Astrocyte of the spinal cord (primary cell): ENCODE results near the gene TICAM2.

Source experiments
- DNase-seq: peaks from one replicate; pipeline ENCODE4 v3.0.0; 2011; ENCODE audit warnings: low read depth, low spot score
- H3K4me3 ChIP-seq: 2 replicates; pipeline ENCODE4 v1.5.1; 2011; ENCODE audit warnings: low read depth, mild to moderate bottlenecking, low read length, moderate library complexity
- in situ Hi-C: cut with HindIII; loops from 2 replicates; pipeline ENCODE4 v1.10.0; 2017; ENCODE audit warnings: low sequenced_read_pairs
- TF ChIP-seq, protein P1 (sequence below): IDR thresholded peaks from 2 replicates; pipeline ENCODE4 v1.5.1; 2012; ENCODE audit warnings: low read depth, mild to moderate bottlenecking, low read length, inconsistent platforms

TICAM2 gene

DNA sequence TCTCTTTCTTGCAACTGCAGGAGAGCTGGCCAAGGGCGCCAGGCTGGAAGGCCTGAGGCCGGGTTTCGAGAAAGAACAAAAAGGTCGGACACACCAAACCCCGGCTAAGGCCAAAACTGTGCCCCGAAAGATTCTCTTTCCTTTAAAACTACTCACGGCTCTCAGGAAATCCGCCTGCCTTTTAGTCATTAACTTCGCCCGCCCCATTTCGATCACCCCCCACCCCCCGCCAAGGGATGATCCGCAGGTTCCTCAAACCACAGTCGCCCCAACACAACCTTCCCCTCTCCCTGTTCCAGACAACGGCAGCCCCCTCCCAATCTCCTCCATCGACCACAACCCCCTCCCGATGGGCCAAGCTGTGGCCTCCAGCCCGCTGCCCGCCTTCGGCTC, 58.2 kb downstream of the TICAM2 start:
- H3K4me3 ChIP-seq, result peak overlapping the region; percentile 85
- DNase-seq, result peak; percentile 67
- in situ Hi-C loops, result no loop called here
- TF ChIP-seq, protein P1, sequence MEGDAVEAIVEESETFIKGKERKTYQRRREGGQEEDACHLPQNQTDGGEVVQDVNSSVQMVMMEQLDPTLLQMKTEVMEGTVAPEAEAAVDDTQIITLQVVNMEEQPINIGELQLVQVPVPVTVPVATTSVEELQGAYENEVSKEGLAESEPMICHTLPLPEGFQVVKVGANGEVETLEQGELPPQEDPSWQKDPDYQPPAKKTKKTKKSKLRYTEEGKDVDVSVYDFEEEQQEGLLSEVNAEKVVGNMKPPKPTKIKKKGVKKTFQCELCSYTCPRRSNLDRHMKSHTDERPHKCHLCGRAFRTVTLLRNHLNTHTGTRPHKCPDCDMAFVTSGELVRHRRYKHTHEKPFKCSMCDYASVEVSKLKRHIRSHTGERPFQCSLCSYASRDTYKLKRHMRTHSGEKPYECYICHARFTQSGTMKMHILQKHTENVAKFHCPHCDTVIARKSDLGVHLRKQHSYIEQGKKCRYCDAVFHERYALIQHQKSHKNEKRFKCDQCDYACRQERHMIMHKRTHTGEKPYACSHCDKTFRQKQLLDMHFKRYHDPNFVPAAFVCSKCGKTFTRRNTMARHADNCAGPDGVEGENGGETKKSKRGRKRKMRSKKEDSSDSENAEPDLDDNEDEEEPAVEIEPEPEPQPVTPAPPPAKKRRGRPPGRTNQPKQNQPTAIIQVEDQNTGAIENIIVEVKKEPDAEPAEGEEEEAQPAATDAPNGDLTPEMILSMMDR, result no peak

DNA sequence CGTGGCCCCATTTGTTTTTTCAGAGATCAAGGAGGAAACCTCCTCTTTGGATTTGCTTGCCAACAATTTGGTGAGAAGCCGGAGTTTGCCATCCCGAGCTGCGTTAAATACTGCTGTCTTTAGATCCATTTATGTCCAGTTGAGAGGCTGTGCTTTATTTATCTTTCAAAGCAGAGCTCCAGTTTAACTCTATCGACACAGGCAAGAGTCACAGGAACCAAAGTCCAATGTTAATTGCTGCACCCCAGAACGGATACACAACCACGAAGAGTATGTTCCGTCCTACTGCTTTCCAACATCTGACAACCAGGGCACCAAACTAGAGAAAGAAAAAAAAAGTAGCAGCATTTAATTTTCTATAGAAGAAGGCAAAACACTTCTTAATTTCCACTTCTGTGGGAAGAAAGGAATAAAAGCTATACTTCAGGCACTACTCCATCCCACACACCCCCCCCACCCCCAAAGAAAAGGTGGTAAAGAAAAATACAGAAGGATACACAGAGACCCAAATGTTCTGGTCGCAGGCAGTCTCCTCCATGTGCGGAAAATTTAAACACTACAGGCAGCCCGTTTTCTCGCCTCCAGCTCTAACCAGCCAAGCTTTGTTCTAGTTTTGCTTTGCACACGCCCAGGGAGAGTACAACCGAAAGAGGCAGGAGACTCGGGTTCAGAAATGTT, 58.8 kb downstream of the TICAM2 start:
- peak overlapping the region; percentile 85 for H3K4me3 ChIP-seq
- in situ Hi-C loops, result no loop called here
- DNase-seq, result no peak
- TF ChIP-seq, protein P1, result no peak

DNA sequence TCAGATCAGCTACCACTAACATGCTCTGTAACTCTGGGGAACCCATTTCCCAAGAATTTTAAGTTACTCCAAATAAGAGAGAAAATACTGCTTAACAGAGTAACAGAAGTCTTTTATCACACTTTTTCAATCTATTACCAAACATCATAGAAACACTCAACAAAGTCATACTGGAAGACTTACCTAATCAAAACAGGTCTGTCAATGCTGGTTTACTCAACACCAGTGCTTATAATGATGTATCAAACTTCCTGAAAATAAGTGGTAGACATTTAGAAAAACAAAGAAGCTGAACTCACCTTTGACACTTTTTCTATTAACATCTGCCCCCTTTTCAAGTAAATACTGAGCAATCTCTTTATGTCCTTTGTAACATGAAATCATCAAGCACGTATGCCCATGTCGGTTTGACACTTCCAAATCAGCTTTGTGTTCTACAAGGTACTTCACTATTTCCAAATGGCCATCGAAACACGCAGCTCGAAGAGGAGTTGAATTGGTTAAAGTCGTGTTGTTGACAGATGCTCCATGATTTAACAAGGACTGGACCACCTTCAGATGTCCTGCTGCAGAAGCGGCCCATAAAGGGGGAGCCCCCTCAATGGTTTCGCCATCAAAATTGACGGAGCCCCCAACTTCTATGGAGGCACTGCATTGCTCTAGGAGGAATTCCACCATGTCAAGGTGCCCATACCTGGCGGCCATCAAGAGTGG, 59.5 kb downstream of the TICAM2 start:
- H3K4me3 ChIP-seq, result peak overlapping the region; percentile 85
- TF ChIP-seq, protein P1, result no peak
- DNase-seq, result no peak
- in situ Hi-C loops, result no loop called here

DNA sequence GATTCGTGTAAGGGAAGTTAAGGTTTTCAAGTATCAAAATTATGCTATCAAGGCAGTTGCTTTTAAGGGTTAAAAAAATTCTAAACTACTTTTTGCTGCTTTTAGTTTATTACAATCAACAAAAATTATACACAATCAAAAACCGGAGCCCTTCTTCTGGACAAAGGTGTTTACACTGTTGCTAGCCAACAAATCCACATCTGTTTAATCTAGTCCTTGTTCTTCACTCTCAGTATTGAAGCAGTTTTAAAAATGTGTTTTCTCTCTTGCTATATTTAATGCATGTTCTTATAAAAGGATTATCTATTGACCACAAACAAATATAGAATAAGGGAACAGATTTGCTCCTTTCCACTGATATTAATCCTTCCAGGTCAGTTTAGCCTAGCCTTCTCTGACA, 60.2 kb downstream of the TICAM2 start:
- H3K4me3 ChIP-seq, result peak overlapping the region; percentile 85

DNA sequence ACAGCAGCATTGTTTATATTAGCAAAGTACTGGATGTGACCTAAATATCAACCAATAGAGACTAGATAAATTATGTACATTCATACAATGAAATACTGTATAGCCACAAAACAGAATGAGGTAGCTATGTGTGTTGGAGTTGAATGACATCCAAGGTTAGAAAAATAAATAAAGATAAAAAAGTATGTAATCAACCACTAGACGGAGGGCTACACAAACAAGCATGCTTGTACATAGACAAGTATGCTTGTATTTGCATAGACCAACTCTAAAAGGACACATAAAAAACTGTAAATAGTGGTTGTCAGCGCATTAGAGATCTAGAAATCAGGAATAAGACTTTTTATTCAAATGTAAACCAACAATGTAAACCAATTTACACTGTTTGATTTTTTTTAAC, 60.7 kb downstream of the TICAM2 start:
- TF ChIP-seq, protein P1, result no peak
- in situ Hi-C loops, result no loop called here
- DNase-seq, result no peak
- peak overlapping the region; percentile 85 for H3K4me3 ChIP-seq

More for the DNA sequence above, 60.2 kb downstream of the TICAM2 start:
- no peak for DNase-seq
- in situ Hi-C loops, result no loop called here
- TF ChIP-seq, protein P1, result no peak

DNA sequence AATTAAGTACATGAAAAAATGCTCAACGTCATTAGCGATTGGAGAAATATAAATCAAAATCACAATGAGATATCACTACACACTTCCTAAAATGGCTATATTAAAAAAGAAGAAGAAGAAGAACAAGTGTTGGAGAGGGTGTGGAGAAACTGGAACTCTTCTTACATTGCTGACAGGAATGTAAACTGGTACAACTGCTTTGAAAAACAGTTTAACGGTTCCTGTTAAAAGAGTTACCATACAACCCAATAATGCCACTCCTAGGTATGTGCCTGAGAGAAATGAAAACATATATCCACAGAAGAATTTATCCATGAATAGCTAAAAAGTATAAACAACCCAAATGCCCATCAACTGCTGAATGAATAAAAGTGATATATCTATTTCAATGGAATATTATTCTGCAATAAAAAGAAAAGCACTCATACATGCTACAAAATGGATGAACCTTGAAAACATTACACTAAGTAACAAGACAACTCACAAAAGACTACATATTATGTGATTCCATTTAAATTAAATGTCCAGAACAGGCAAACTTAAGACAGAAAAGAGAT, 66.7 kb downstream of the TICAM2 start:
- H3K4me3 ChIP-seq, result no peak overlapping the region
- in situ Hi-C loops, result no loop called here
- TF ChIP-seq, protein P1, result no peak
- no peak for DNase-seq
